Measurements from ENCODE around the gene TRAPPC5. TPM values are rescaled to one million over a fixed set of nuclear protein-coding genes. Genes with fewer than 3 reads are reported as not detected.

Gene TRAPPC5
- total RNA-seq, 1 experiment from 2014 or later, result 124 TPM

DNA sequence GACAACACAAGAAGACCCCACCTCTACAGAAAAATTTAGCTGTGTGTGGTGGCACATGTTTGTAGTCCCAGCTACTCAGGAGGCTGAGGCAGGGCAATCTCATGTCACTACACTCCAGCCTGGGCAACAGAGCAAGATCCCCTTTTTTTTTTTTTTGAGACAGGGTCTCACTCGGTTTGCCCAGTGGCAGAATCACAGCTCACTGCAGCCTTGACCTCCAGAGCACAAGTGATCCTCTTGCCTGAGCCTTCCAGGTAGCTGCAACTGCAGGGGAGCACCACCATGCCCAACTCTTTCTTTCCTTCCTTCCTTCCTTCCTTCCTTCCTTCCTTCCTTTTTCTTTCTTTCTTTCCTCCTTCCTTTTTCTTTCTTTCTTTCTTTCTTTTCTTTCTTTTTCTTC, 55.5 kb downstream of the TRAPPC5 start:
- Mint-ChIP-seq H3K36me3 (no peaks in the 10 kb centered on the region), H3K4me3 (no peak overlapping the region), H3K27ac (no peak overlapping the region), H3K27me3 (ENCODE audit: low read depth) (peaks cover 66% of the 10 kb centered on the region), H3K4me1 (no peaks in the 10 kb centered on the region), H3K9me3 (no peaks in the 10 kb centered on the region)
- POLR2A ChIA-PET, result no interaction called here
- TF ChIP-seq, protein P1, sequence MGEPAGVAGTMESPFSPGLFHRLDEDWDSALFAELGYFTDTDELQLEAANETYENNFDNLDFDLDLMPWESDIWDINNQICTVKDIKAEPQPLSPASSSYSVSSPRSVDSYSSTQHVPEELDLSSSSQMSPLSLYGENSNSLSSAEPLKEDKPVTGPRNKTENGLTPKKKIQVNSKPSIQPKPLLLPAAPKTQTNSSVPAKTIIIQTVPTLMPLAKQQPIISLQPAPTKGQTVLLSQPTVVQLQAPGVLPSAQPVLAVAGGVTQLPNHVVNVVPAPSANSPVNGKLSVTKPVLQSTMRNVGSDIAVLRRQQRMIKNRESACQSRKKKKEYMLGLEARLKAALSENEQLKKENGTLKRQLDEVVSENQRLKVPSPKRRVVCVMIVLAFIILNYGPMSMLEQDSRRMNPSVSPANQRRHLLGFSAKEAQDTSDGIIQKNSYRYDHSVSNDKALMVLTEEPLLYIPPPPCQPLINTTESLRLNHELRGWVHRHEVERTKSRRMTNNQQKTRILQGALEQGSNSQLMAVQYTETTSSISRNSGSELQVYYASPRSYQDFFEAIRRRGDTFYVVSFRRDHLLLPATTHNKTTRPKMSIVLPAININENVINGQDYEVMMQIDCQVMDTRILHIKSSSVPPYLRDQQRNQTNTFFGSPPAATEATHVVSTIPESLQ (CRISPR knock-in tag; IDR thresholded peaks at IDR 0.05), result no peak
- TF ChIP-seq, protein P2, sequence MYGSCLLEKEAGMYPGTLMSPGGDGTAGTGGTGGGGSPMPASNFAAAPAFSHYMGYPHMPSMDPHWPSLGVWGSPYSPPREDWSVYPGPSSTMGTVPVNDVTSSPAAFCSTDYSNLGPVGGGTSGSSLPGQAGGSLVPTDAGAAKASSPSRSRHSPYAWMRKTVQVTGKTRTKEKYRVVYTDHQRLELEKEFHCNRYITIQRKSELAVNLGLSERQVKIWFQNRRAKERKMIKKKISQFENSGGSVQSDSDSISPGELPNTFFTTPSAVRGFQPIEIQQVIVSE (CRISPR knock-in tag; IDR thresholded peaks at IDR 0.05; ENCODE audit: borderline replicate concordance), result no peak
- TF ChIP-seq RELA (CRISPR knock-in tag; IDR thresholded peaks at IDR 0.05; ENCODE audit: borderline replicate concordance), result no peak
- no peak for TF ChIP-seq NR1H2 (CRISPR knock-in tag; IDR thresholded peaks at IDR 0.05)
- TF ChIP-seq, protein P3, sequence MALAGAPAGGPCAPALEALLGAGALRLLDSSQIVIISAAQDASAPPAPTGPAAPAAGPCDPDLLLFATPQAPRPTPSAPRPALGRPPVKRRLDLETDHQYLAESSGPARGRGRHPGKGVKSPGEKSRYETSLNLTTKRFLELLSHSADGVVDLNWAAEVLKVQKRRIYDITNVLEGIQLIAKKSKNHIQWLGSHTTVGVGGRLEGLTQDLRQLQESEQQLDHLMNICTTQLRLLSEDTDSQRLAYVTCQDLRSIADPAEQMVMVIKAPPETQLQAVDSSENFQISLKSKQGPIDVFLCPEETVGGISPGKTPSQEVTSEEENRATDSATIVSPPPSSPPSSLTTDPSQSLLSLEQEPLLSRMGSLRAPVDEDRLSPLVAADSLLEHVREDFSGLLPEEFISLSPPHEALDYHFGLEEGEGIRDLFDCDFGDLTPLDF (CRISPR knock-in tag; IDR thresholded peaks at IDR 0.05), result no peak
- no peak for TF ChIP-seq ZNF138 (CRISPR knock-in tag; conservative IDR thresholded peaks at IDR 0.05)
- no peak for TF ChIP-seq GRHL2 (CRISPR knock-in tag; IDR thresholded peaks at IDR 0.05; ENCODE audit: insufficient replicate concordance, severe bottlenecking)
- TF ChIP-seq GABPB1 (CRISPR knock-in tag; IDR thresholded peaks at IDR 0.05), result no peak
- TF ChIP-seq ZNF396 (CRISPR knock-in tag; IDR thresholded peaks at IDR 0.05; ENCODE audit: borderline replicate concordance), result no peak
- TF ChIP-seq ZNF423 (CRISPR knock-in tag; IDR thresholded peaks at IDR 0.05), result no peak
- TF ChIP-seq ESRRA (CRISPR knock-in tag; IDR thresholded peaks at IDR 0.05; ENCODE audit: borderline replicate concordance), result no peak
- TF ChIP-seq HMGA2 (CRISPR knock-in tag; IDR thresholded peaks at IDR 0.05), result no peak
- TF ChIP-seq TP53 (CRISPR knock-in tag; IDR thresholded peaks at IDR 0.05), result no peak
- DNase-seq (ENCODE audit: low spot score), result no peak
- ATAC-seq, result no peak
- CTCF ChIA-PET, result interaction anchor here (0.7 kb wide), 1 partner anchor 55 kb away, joined by 3 read pairs; the partner anchor contains the start of gene TRAPPC5

DNA sequence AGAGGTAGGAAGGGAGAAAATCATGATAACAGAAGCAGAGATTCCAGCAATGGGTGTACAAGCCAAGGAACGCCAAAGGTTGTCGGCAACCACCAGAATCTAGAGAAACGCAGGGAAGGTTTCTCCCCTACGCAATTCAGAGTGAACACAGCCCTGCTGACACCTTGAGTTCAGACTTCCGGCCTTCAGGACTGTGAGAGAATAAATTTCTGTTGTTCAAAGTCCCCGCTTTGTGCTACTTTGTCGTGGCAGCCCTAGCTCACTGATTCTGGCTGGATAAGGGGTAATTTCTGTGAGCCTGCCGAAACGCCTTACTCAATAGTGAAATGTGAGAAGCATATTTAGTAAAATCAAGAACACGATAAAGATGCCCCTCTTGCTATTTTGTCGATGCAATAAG, 56.6 kb downstream of the TRAPPC5 start:
- Mint-ChIP-seq H3K27me3 (ENCODE audit: low read depth) (peaks cover 58% of the 10 kb centered on the region), H3K27ac (no peak overlapping the region), H3K4me1 (no peaks in the 10 kb centered on the region), H3K9me3 (no peaks in the 10 kb centered on the region), H3K36me3 (no peaks in the 10 kb centered on the region), H3K4me3 (no peak overlapping the region)
- no peak for ATAC-seq
- ChIA-PET POLR2A (interaction anchor here (0.6 kb wide), 1 partner anchor 30 kb away, joined by 4 read pairs; no protein-coding TSS in a partner anchor), CTCF (interaction anchor here (1.0 kb wide), 1 partner anchor 169 kb away, joined by 5 read pairs; no protein-coding TSS in a partner anchor)
- no peak for DNase-seq (ENCODE audit: low spot score)
- TF ChIP-seq, protein P4, sequence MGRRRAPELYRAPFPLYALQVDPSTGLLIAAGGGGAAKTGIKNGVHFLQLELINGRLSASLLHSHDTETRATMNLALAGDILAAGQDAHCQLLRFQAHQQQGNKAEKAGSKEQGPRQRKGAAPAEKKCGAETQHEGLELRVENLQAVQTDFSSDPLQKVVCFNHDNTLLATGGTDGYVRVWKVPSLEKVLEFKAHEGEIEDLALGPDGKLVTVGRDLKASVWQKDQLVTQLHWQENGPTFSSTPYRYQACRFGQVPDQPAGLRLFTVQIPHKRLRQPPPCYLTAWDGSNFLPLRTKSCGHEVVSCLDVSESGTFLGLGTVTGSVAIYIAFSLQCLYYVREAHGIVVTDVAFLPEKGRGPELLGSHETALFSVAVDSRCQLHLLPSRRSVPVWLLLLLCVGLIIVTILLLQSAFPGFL (CRISPR knock-in tag; IDR thresholded peaks at IDR 0.05; ENCODE audit: borderline replicate concordance), result no peak
- no peak for TF ChIP-seq RELA (CRISPR knock-in tag; IDR thresholded peaks at IDR 0.05; ENCODE audit: borderline replicate concordance)
- TF ChIP-seq, protein P5, sequence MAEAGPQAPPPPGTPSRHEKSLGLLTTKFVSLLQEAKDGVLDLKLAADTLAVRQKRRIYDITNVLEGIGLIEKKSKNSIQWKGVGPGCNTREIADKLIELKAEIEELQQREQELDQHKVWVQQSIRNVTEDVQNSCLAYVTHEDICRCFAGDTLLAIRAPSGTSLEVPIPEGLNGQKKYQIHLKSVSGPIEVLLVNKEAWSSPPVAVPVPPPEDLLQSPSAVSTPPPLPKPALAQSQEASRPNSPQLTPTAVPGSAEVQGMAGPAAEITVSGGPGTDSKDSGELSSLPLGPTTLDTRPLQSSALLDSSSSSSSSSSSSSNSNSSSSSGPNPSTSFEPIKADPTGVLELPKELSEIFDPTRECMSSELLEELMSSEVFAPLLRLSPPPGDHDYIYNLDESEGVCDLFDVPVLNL (CRISPR knock-in tag; IDR thresholded peaks at IDR 0.05; ENCODE audit: borderline replicate concordance, low read depth), result no peak
- TF ChIP-seq TEAD1 (CRISPR knock-in tag; IDR thresholded peaks at IDR 0.05), result no peak
- no peak for TF ChIP-seq RORB (CRISPR knock-in tag; IDR thresholded peaks at IDR 0.05)
- TF ChIP-seq ATF1 (CRISPR knock-in tag; IDR thresholded peaks at IDR 0.05), result no peak
- TF ChIP-seq, protein P6, sequence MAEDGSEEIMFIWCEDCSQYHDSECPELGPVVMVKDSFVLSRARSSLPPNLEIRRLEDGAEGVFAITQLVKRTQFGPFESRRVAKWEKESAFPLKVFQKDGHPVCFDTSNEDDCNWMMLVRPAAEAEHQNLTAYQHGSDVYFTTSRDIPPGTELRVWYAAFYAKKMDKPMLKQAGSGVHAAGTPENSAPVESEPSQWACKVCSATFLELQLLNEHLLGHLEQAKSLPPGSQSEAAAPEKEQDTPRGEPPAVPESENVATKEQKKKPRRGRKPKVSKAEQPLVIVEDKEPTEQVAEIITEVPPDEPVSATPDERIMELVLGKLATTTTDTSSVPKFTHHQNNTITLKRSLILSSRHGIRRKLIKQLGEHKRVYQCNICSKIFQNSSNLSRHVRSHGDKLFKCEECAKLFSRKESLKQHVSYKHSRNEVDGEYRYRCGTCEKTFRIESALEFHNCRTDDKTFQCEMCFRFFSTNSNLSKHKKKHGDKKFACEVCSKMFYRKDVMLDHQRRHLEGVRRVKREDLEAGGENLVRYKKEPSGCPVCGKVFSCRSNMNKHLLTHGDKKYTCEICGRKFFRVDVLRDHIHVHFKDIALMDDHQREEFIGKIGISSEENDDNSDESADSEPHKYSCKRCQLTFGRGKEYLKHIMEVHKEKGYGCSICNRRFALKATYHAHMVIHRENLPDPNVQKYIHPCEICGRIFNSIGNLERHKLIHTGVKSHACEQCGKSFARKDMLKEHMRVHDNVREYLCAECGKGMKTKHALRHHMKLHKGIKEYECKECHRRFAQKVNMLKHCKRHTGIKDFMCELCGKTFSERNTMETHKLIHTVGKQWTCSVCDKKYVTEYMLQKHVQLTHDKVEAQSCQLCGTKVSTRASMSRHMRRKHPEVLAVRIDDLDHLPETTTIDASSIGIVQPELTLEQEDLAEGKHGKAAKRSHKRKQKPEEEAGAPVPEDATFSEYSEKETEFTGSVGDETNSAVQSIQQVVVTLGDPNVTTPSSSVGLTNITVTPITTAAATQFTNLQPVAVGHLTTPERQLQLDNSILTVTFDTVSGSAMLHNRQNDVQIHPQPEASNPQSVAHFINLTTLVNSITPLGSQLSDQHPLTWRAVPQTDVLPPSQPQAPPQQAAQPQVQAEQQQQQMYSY (CRISPR knock-in tag; IDR thresholded peaks at IDR 0.05), result no peak
- TF ChIP-seq, protein P7, sequence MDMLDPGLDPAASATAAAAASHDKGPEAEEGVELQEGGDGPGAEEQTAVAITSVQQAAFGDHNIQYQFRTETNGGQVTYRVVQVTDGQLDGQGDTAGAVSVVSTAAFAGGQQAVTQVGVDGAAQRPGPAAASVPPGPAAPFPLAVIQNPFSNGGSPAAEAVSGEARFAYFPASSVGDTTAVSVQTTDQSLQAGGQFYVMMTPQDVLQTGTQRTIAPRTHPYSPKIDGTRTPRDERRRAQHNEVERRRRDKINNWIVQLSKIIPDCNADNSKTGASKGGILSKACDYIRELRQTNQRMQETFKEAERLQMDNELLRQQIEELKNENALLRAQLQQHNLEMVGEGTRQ (CRISPR knock-in tag; IDR thresholded peaks at IDR 0.05), result no peak
- TF ChIP-seq, protein P8, sequence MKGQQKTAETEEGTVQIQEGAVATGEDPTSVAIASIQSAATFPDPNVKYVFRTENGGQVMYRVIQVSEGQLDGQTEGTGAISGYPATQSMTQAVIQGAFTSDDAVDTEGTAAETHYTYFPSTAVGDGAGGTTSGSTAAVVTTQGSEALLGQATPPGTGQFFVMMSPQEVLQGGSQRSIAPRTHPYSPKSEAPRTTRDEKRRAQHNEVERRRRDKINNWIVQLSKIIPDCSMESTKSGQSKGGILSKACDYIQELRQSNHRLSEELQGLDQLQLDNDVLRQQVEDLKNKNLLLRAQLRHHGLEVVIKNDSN (CRISPR knock-in tag; IDR thresholded peaks at IDR 0.05), result no peak
- no peak for TF ChIP-seq NFYB (CRISPR knock-in tag; conservative IDR thresholded peaks at IDR 0.05; ENCODE audit: low read depth)
